ENCODE results near the gene NAALADL2. TPM values are rescaled to one million over a fixed set of nuclear protein-coding genes. Genes with fewer than 3 reads are reported as not detected.

The NAALADL2 gene
- total and polyA plus RNA-seq, 2 of the 8 experiments (the other 6 are each of a cell fraction or from before 2014, with no cell fraction given) = 0.12 to 0.22 TPM

- TF ChIP-seq NRF1 (IDR thresholded peaks at IDR 0.05; ENCODE audit: low read depth, low read length) (no peak), TEAD4 (IDR thresholded peaks at IDR 0.05; ENCODE audit: low read depth, low read length) (no peak), EP300 (IDR thresholded peaks at IDR 0.05; ENCODE audit: borderline replicate concordance in 1 of 2, low read depth in 2 of 2, low read length in 2 of 2) (no peak)
Observed at GRCh38 chr3:175240921-175241320, 381.8 kb downstream of the NAALADL2 start (continued).
